GM12801 (cell line): ENCODE data around the gene PPIP5K1.

ENCODE experiments used
- CTCF ChIP-seq: IDR thresholded peaks from one replicate; pipeline ENCODE4 v1.5.1; 2011; ENCODE audit warnings: control low read depth; ENCODE audit not compliant: insufficient read length; ENCODE audit errors: extremely low read depth

Gene PPIP5K1

GRCh38 chr15:43513550-43513949, 76.5 kb downstream of the PPIP5K1 start:
- no peak for TF ChIP-seq CTCF

- no peak for TF ChIP-seq CTCF
Measured at GRCh38 chr15:43511012-43511885, 78.8 kb downstream of the PPIP5K1 start.

GRCh38 chr15:43510200-43511011, 79.6 kb downstream of the PPIP5K1 start:
- TF ChIP-seq CTCF, result no peak

- TF ChIP-seq CTCF, result no peak
Measured at GRCh38 chr15:43509660-43510199, 80.3 kb downstream of the PPIP5K1 start.

GRCh38 chr15:43508991-43509659, 80.9 kb downstream of the PPIP5K1 start:
- no peak for TF ChIP-seq CTCF

- TF ChIP-seq CTCF, result no peak
Measured at GRCh38 chr15:43508421-43508820, 81.6 kb downstream of the PPIP5K1 start.

- no peak for TF ChIP-seq CTCF
Measured at GRCh38 chr15:43505738-43506137, 84.3 kb downstream of the PPIP5K1 start.
